HG03175 (cell line): ENCODE measurements around the gene POLR1C.
A peak's percentile ranks its signal among the peaks of the same experiment; 100 is the strongest.
"Not testable (repeated sequence)": the region's sequence is repeated elsewhere in the genome, so short reads cannot be mapped to it uniquely, and the experiment has no call there.

Experiments used
- ATAC-seq: cut with Tn5 transposase; IDR thresholded peaks from one replicate; pipeline ENCODE4 v1.9.1; 2021; ENCODE audit warnings: mild to moderate bottlenecking, moderate library complexity; ENCODE audit not compliant: unreplicated experiment

The POLR1C gene

GRCh38 chr6:43509142-43509983 is 7.5 kb upstream of the POLR1C start:
- peak; percentile 19 for ATAC-seq

DNA sequence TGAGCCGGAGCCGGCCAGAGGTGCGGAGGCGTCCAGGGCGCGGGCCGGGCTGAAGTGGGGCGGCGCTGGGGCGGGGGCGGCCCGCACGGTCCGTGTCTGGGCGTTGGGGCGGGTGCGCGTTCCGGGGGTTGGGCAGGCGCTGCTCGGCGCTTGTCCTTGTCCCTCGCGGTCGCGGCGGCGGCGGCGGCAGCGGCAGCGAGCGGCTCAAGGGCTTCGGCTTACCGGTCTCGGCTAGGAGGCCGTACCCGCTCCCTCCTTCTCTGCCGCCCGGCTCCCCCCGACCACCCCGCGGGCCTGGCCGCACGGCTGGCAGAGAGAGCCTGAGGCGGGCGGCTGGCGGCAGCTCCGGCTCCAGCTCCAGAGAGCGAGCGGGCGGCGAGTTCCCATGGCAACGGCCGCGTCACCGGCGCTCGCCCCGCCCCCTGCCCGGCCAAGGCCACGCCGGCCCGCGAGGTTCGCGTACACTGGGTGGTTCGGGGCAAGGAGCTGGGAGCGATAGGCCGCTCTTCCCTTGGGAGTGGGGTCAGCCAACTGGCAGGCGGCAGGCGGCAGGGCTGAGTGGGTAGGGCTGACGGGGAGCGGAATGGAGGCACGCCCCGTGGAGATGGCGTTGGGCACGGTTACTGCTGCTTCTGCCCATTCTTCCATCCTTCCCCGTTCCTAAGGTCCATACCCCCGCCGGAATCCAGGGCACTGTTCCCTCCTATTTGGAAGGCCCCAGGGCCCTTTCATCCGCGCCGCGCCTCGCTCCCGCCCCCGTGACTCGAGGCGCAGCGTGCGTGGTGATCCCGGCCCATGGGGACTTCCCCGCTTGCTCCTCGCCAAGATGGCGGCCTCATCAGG is 6.7 kb upstream of the POLR1C start, which contains the start of gene LRRC73:
Gene LRRC73, minus strand, starts transcription at position 363 of the 843 bp plus-strand sequence. CDS start 561 bp downstream, outside the sequence.
- peak; percentile 70 for ATAC-seq

- no peak for ATAC-seq
Observed at GRCh38 chr6:43510827-43511163, 6.1 kb upstream of the POLR1C start.

DNA sequence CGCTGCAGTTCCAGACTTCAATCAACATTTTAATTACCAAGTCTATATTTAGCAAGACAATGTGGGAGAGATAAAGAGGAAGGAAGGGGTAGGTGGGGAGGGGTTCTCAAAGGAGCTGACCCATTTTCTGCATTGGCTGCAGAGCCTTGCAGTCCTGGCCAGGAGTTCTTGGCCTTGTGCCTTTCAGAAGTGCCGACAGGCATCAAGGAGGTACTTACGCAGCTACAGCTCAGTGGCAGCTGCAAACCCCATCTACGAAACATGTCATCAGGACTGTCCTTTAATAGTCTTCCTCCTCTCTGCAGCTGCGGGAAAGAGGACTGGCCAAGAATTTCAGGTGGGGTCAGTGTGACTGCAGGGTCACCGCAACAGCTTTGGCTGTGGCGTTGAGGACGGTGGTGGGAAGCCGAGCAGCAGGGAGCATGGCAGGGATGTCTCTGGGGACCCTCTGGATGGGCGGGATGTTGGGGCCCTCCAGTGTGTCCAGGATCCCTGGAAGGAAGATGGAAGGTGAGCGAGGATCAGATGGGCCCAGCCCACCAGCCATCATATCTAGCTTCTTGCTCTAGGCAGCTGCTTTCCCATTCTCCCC is 5.0 kb upstream of the POLR1C start:
- no peak for ATAC-seq

DNA sequence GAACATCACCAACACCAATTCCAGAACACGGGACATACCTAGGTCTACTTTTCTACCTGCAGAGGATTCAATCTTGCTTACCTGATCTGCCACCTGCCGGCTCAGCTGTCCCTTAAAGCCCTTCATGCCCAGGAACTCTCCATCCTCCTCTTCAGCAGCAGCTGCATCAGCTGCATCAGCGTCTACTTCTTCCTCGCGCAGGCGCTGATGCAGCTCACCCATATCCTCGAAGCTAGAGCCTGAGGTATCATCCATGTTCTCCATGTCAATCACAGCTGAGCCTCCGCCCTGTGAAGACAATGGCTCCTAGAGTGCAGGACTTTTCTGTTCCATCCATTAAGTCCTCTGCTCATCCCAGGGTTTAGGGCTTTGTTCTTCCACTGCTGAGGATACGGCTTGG is 1.1 kb upstream of the POLR1C start:
- ATAC-seq = no peak

- no peak for ATAC-seq
Observed at GRCh38 chr6:43516367-43516696, 557 bp upstream of the POLR1C start.

GRCh38 chr6:43517505-43518357 is 842 bp downstream of the POLR1C start:
- no peak for ATAC-seq

- no peak for ATAC-seq
Observed at GRCh38 chr6:43520097-43520496, 3.2 kb downstream of the POLR1C start.

GRCh38 chr6:43521836-43522235 is 4.9 kb downstream of the POLR1C start:
- no peak for ATAC-seq

GRCh38 chr6:43522547-43523261 is 5.8 kb downstream of the POLR1C start:
- ATAC-seq = no peak

DNA sequence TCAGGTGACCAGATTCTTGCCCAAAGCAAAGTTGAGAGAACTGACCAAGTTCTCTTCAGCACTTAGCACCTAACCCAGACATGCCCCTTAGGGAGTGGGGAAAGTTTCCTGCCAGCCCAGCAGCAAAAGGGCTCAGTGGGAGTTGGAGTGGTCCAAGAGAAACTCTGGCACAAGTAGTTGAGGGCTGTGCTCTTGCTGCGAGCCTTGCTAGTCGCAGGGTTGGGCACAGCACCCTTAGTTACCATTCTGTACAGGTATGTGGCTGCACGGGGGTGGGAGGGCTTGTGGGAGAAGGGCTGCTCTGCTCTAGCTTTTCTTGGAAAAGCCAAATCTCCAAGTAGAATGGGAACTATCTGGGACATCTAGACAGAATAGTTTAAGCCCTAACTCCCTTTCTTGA is 6.4 kb downstream of the POLR1C start:
- ATAC-seq = no peak

GRCh38 chr6:43524483-43524961 is 7.6 kb downstream of the POLR1C start:
- no peak for ATAC-seq

DNA sequence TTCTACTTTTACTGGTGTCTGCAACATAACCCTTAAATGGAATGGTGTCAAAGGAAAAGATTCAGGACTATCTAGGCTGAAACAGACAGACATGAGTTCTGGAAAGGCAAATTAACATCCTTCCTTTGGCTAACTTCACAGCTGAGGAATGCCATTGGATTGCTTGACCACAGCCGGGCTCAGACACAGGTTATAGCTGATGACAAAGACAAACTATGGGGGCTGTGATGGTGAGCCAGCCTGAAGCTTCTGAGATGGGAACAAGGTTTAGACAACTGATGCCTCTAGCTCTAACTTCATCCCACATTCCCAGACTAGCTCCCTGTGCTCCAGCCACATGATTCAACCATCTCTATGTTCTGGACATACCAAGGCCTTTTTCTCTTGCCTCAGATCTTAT is 15.3 kb downstream of the POLR1C start:
- no peak for ATAC-seq

GRCh38 chr6:43538986-43539385 is 22.1 kb downstream of the POLR1C start:
- not testable (repeated sequence) for ATAC-seq

- not testable (repeated sequence) for ATAC-seq
Observed at GRCh38 chr6:43539409-43539808, 22.5 kb downstream of the POLR1C start.

DNA sequence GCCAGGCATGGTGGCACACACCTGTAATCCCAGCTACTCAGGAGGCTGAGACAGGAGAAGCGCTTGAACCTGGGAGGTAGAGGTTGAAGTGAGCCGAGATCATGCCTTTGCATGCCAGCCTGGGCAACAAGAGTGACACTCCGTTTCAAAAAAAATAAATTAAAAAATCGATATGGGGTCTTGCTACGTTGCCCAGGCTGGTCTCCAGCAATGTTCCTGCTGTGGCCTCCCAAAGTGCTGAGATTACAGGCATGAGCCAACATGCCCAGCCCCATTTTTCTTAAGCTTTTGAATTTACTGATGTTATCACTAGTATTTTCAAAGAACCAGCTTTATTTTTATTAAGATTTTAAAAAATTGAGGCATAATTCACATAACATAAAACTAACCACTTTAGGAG is 23.6 kb downstream of the POLR1C start:
- ATAC-seq = no peak

DNA sequence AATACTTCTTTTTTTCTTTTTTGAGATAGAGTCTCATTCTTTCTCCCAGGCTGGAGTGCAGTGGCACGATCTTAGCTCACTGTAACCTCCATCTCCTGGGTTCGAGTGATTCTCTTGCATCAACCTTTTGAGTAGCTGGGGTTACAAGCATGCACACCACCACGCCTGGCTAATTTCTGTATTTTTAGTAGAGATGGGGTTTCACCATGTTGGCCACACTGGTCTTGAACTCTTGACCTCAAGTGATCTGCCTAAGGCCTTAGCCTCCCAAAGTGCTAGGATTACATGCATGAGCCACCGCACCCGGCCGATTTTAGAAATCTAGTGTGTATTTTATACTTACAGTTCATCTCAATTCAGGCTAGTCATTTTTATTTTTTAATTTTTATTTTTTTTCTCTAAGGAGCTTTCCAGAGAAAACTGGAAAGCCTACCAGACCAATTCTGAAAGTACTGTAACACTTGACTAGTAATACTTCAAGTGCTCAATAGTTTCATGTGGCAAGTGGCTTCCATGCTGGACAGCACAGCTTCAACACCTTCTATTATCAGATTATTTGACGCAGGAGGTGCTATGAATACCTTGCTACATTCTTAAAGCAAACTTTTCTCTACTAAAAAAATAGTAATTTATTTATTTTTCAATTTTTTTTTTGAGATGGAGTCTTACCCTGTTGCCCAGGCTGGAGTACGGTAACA is 25.0 kb downstream of the POLR1C start:
- peak; percentile 64 for ATAC-seq

DNA sequence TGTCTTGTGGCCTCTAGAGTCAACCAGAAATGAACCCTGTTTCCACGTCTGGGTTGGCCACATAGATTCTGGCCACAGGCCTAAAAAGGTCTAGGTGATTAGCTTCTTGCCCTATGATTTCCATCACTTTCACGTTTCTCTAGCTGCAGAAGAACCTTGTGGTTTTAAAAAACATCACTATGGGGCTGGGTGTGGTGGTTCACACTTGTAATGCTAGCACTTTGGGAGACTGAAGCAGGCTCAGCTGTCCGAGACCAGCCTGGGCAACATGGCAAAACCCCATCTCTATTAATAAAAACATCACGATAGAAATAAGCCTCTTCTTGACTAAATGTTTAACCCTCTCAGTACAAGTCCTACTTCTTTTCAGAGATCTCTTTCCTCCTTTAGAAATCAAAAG is 27.6 kb downstream of the POLR1C start:
- ATAC-seq = no peak

- no peak for ATAC-seq
Observed at GRCh38 chr6:43547222-43547621, 30.3 kb downstream of the POLR1C start.
